Immature natural killer cell (primary cell): ENCODE measurements around the gene WDCP. TPM values are rescaled to one million over a fixed set of nuclear protein-coding genes. Genes with fewer than 3 reads are reported as not detected.
"Not testable (repeated sequence)": the region's sequence is repeated elsewhere in the genome, so short reads cannot be mapped to it uniquely, and the experiment has no call there.

Experiments used
- DNase-seq, 3 donors: peaks; one replicate each; pipeline ENCODE4 v3.0.0; 2022; ENCODE audit warnings: mixed read lengths in 1 of 3
- H3K27ac Mint-ChIP-seq, 6 donors: one replicate each; pipeline ENCODE4 v1.8.0; 2020; ENCODE audit warnings: mixed read lengths in 6 of 6, mild to moderate bottlenecking in 5 of 6, inconsistent platforms in 4 of 6, moderate library complexity in 3 of 6
- H3K27me3 Mint-ChIP-seq, 3 donors: one replicate each; pipeline ENCODE4 v1.8.0; 2020 to 2021; ENCODE audit warnings: low read depth in 3 of 3, mild to moderate bottlenecking in 3 of 3, mixed read lengths in 3 of 3, moderate library complexity in 3 of 3, inconsistent platforms in 1 of 3
- H3K36me3 Mint-ChIP-seq, 3 donors: one replicate each; pipeline ENCODE4 v1.8.0; 2020; ENCODE audit warnings: mixed read lengths in 3 of 3, inconsistent platforms in 2 of 3, mild to moderate bottlenecking in 2 of 3
- H3K4me1 Mint-ChIP-seq, 2 donors: one replicate each; pipeline ENCODE4 v1.8.0; 2020; ENCODE audit warnings: inconsistent platforms in 2 of 2, mild to moderate bottlenecking in 2 of 2, mixed read lengths in 2 of 2, moderate library complexity in 1 of 2
- H3K4me3 Mint-ChIP-seq, 5 donors: one replicate each; pipeline ENCODE4 v1.8.0; 2020; ENCODE audit warnings: mild to moderate bottlenecking in 5 of 5, mixed read lengths in 5 of 5, inconsistent platforms in 3 of 5, moderate library complexity in 3 of 5
- H3K9me3 Mint-ChIP-seq, 6 donors: one replicate each; pipeline ENCODE4 v1.8.0; 2020; ENCODE audit warnings: mild to moderate bottlenecking in 6 of 6, mixed read lengths in 6 of 6, inconsistent platforms in 4 of 6, moderate library complexity in 3 of 6
- polyA plus RNA-seq, 3 donors: library from polyadenylated mRNA; unstranded; fragments of 300-500 nt; fragmentation: Illumina TruSeq; gene quantifications; one replicate each; pipeline ENCODE4 v1.2.3, GENCODE V29; 2021

WDCP gene
- polyA plus RNA-seq, 3 donors from 2014 or later: 2.5 to 6.3 (median 5.0) TPM

DNA sequence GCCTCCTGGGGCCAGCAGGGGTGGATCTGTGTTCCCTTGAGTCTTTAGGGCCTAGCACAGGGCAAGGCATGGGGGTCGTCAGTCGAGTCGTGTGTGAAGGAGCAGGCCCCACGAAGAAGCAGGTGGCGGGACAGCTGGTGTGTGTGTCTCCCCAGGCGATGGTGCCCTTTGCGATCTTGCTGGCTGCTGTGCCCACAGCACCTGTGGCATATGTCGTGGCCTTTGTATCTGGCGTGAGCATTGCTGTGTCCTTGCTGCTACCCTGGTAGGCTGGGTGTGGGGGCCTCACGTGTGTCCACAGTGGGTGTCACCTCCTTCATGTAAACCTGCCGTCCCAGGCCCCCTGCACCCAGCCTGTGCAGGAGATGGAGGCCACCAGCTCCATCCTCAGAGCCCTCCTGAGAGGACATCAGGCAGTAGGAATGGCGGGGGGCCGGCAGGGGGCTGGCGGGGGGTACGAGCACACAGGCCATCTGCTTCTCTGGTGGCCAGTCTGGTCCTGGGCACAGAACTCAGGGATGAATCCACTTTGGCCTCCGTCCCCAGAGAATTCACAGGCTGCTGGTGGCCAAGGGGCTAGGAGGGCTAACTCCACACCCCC is 24.1 kb downstream of the WDCP start:
- H3K4me1 Mint-ChIP-seq: no peaks in the 10 kb centered on the region
- H3K27me3 Mint-ChIP-seq: peaks cover 0 to 3% (median 0%) of the 10 kb centered on the region in 3 donors
- peaks cover 0 to 8% (median 3%) of the 10 kb centered on the region in 3 donors for H3K36me3 Mint-ChIP-seq
- H3K27ac Mint-ChIP-seq: no peak overlapping the region
- H3K9me3 Mint-ChIP-seq: no peaks in the 10 kb centered on the region
- H3K4me3 Mint-ChIP-seq: no peak overlapping the region
- no peak for DNase-seq

DNA sequence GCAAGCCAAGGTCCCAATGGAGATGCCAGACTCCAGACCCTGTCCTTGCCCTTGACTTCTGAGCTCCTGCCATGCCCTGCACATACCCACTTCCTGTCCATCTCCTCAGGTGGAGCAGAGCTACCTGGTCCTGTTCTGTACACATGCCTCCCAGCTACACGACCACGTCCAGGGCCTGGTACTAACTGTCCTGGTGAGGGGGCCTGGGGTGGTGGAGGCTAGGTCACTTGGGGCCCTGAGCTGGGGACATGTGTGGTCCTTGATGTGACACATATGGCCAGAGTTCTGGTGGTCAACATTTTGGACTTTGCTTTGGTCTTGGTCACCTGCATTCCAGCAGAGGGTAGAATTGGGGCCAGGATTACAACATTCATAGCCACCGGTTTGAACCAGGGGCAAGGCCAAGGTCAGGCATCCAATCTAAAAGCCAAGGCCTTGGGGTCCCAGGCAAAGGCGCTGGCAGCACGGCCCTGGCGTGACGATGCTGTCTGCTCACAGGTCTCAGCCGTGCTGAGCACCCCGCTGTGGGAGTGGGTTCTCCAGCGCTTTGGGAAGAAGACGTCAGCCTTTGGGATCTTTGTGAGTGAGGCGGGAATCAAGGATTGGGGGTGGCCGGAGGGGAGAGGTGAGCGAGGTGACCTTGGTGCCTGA is 24.7 kb downstream of the WDCP start:
- Mint-ChIP-seq H3K4me3 (no peak overlapping the region), H3K4me1 (no peaks in the 10 kb centered on the region), H3K36me3 (peaks cover 0 to 8% (median 3%) of the 10 kb centered on the region in 3 donors), H3K27me3 (peaks cover 0 to 3% (median 0%) of the 10 kb centered on the region in 3 donors), H3K27ac (no peak overlapping the region), H3K9me3 (no peaks in the 10 kb centered on the region)
- DNase-seq: no peak

GRCh38 chr2:24021122-24021998 is 25.8 kb downstream of the WDCP start:
- H3K36me3 Mint-ChIP-seq: peaks cover 0 to 6% (median 3%) of the 10 kb centered on the region in 3 donors
- peak overlapping the region in 1 of 6 donors; percentile 14 for H3K27ac Mint-ChIP-seq
- H3K27me3 Mint-ChIP-seq: peaks cover 0 to 3% (median 0%) of the 10 kb centered on the region in 3 donors
- peak in 1 of 3 donors; percentile 6 for DNase-seq
- H3K4me3 Mint-ChIP-seq: no peak overlapping the region
- no peaks in the 10 kb centered on the region for H3K4me1 Mint-ChIP-seq
- no peaks in the 10 kb centered on the region for H3K9me3 Mint-ChIP-seq

- no peaks in the 10 kb centered on the region for H3K4me1 Mint-ChIP-seq
Observed at GRCh38 chr2:24020244-24020643, 26.9 kb downstream of the WDCP start.

GRCh38 chr2:24019729-24020128 is 27.5 kb downstream of the WDCP start:
- Mint-ChIP-seq H3K36me3 (peaks cover 0 to 5% (median 3%) of the 10 kb centered on the region in 3 donors), H3K9me3 (no peaks in the 10 kb centered on the region), H3K4me3 (no peak overlapping the region), H3K27me3 (peaks cover 0 to 1% (median 0%) of the 10 kb centered on the region in 3 donors), H3K27ac (no peak overlapping the region), H3K4me1 (no peaks in the 10 kb centered on the region)
- no peak for DNase-seq

More at GRCh38 chr2:24020244-24020643, 26.9 kb downstream of the WDCP start:
- Mint-ChIP-seq H3K27me3 (peaks cover 0 to 3% (median 0%) of the 10 kb centered on the region in 3 donors), H3K36me3 (peaks cover 0 to 6% (median 3%) of the 10 kb centered on the region in 3 donors), H3K9me3 (no peaks in the 10 kb centered on the region), H3K27ac (no peak overlapping the region), H3K4me3 (no peak overlapping the region)
- DNase-seq: no peak

- Mint-ChIP-seq H3K27ac (no peak overlapping the region), H3K4me1 (no peaks in the 10 kb centered on the region), H3K4me3 (no peak overlapping the region), H3K27me3 (peaks cover 0 to 2% (median 1%) of the 10 kb centered on the region in 3 donors), H3K36me3 (peaks cover 0 to 4% (median 0%) of the 10 kb centered on the region in 3 donors), H3K9me3 (no peaks in the 10 kb centered on the region)
- DNase-seq: no peak
Observed at GRCh38 chr2:24018241-24018640, 28.9 kb downstream of the WDCP start.

DNA sequence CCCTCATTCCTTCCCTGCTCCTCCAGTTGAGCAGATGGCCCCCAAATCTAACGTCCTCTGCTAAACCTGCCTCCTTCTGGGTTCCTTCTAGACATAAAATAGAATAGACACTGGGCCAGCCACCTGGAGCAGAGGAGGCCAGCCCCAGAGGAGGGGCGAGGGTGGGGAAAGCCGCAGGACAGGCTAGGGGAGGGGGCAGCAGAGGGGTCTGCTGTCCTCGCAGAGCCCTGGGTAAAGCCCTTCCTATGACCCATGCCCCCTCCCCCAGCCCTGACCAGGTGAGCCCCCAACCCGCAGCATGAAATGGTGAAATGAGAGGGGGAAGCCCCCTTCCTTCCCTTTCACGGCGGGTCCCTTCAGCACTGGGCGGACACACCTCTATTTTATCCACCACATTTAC is 29.5 kb downstream of the WDCP start:
- no peak for DNase-seq
- peaks cover 0 to 4% (median 0%) of the 10 kb centered on the region in 3 donors for H3K36me3 Mint-ChIP-seq
- H3K4me1 Mint-ChIP-seq: no peaks in the 10 kb centered on the region

GRCh38 chr2:24016853-24017703 is 30.1 kb downstream of the WDCP start:
- no peak overlapping the region for H3K4me3 Mint-ChIP-seq
- peaks cover 0 to 4% (median 2%) of the 10 kb centered on the region in 3 donors for H3K27me3 Mint-ChIP-seq
- no peak for DNase-seq
- H3K27ac Mint-ChIP-seq: no peak overlapping the region
- peaks cover 0 to 4% (median 0%) of the 10 kb centered on the region in 3 donors for H3K36me3 Mint-ChIP-seq
- H3K9me3 Mint-ChIP-seq: no peaks in the 10 kb centered on the region
- H3K4me1 Mint-ChIP-seq: no peaks in the 10 kb centered on the region

More for the DNA sequence above, 29.5 kb downstream of the WDCP start:
- H3K4me3 Mint-ChIP-seq: no peak overlapping the region
- H3K9me3 Mint-ChIP-seq: no peaks in the 10 kb centered on the region
- peaks cover 0 to 2% (median 1%) of the 10 kb centered on the region in 3 donors for H3K27me3 Mint-ChIP-seq
- no peak overlapping the region for H3K27ac Mint-ChIP-seq

DNA sequence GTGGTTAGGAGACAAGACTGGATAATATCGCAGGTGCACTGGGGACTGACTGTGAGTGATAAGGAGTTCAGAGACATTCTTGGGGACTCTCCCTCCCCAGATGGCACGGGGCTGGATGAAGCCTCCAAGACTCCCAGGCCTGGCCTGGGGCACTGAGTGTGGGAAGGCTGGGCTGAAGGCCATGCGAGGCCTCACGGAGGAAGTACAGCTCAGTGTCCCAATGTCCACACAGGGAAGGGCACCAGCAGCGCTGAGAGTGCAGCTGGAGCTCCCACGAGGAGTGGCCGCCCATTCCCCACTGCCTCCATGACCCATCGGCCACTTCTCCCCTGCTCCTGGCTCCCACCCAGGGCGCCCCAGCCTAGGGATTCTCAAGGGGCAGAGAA is 30.8 kb downstream of the WDCP start:
- DNase-seq: no peak
- Mint-ChIP-seq H3K4me3 (no peak overlapping the region), H3K36me3 (peaks cover 0 to 4% (median 0%) of the 10 kb centered on the region in 3 donors), H3K9me3 (no peaks in the 10 kb centered on the region), H3K4me1 (peaks cover 4 to 6% of the 10 kb centered on the region in 2 donors), H3K27ac (no peak overlapping the region), H3K27me3 (peaks cover 2 to 5% (median 4%) of the 10 kb centered on the region in 3 donors)

GRCh38 chr2:24015562-24016375 is 31.4 kb downstream of the WDCP start:
- Mint-ChIP-seq H3K4me1 (peaks cover 10 to 12% of the 10 kb centered on the region in 2 donors), H3K4me3 (no peak overlapping the region), H3K27me3 (peaks cover 6 to 8% (median 7%) of the 10 kb centered on the region in 3 donors), H3K27ac (no peak overlapping the region), H3K36me3 (peaks cover 0 to 4% (median 0%) of the 10 kb centered on the region in 3 donors), H3K9me3 (no peaks in the 10 kb centered on the region)
- no peak for DNase-seq

GRCh38 chr2:24014902-24015301 is 32.3 kb downstream of the WDCP start:
- H3K9me3 Mint-ChIP-seq, H3K27me3 Mint-ChIP-seq, H3K4me3 Mint-ChIP-seq, DNase-seq, H3K27ac Mint-ChIP-seq, H3K36me3 Mint-ChIP-seq: not testable (repeated sequence)
- H3K4me1 Mint-ChIP-seq: peaks cover 12 to 13% of the 10 kb centered on the region in 2 donors

DNA sequence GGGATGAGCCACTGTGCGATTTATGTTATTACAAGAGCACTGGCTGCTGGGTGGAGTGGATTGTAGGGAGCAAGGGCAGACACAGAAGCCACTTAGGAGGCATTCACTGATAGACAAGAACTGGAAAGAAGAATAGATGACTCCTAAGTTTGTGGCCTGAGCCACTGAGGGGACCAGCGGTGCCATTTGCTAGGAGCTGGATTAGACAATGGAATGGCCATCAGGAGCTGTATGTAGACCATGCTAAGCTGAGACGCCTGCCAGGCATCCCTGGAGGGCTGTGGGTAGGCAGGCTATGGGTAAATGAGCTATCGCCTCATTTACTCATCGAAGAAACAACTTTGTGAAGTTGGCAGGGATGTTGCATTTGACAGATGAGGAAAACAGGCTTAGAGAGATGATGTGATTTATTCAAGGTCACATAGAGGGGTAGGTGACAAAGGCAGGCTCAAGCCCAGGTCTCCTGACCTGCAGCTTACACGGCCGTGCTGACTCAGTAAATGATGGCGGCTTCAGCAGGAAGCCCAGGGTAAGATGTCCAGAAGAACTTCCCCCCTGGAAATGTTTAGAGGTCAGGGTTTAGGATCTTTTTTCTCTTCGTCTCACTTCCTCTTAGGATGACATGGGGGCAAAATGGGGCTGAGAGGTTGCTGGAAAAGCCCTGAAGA is 34.5 kb downstream of the WDCP start:
- H3K4me1 Mint-ChIP-seq: peaks cover 12 to 13% of the 10 kb centered on the region in 2 donors
- peaks cover 0 to 4% (median 0%) of the 10 kb centered on the region in 3 donors for H3K36me3 Mint-ChIP-seq
- no peak overlapping the region for H3K27ac Mint-ChIP-seq
- H3K9me3 Mint-ChIP-seq: no peaks in the 10 kb centered on the region
- no peak overlapping the region for H3K4me3 Mint-ChIP-seq
- H3K27me3 Mint-ChIP-seq: peaks cover 6 to 12% (median 12%) of the 10 kb centered on the region in 3 donors
- DNase-seq: no peak
